Lower leg skin (tissue), 3 donors: ENCODE results near the gene FHOD3.

Experiments
- CTCF ChIP-seq, 3 donors: fragments of 450-650 bp; IDR thresholded peaks; one replicate each; pipeline ENCODE4 v1.5.1; 2016; ENCODE audit warnings: antibody characterized with exemption in 3 of 3, mild to moderate bottlenecking in 3 of 3, moderate library complexity in 2 of 3
- POLR2A ChIP-seq, 2 donors: fragments of 450-650 bp; IDR thresholded peaks; one replicate each; pipeline ENCODE4 v1.6.1; 2016 to 2017; ENCODE audit warnings: antibody characterized with exemption in 2 of 2, mild to moderate bottlenecking in 1 of 2, moderate library complexity in 1 of 2

GRCh38 chr18:36522509-36522908 lies 225.0 kb downstream of the FHOD3 start:
- no peak for TF ChIP-seq CTCF (IDR thresholded peaks at IDR 0.05)
- no peak for TF ChIP-seq POLR2A (IDR thresholded peaks at IDR 0.05)
